K562 (cell line): ENCODE results near the gene ITSN1. TPM values are rescaled to one million over a fixed set of nuclear protein-coding genes. Genes with fewer than 3 reads are reported as not detected.

ENCODE experiments used
- ATAC-seq: fragments of 200-7000 bp; cut with Tn5 transposase; 3 replicates; pipeline ENCODE4 v1.9.1; 2020; ENCODE audit warnings: moderate library complexity
- BruUV-seq: library from RNA; stranded (reverse); fragments of 400-500 nt; replicated peaks from 2 replicates; lab custom pipeline; 2021; lab: Mats Ljungman, UMichigan
- CTCF ChIA-PET: fragments of 300-600 bp; formaldehyde crosslinking; extraction: SDS; loops from one replicate; lab custom pipeline; 2021; ENCODE audit warnings: low intra/inter-chr PET ratio; lab: Yijun Ruan, JAX
- POLR2A ChIA-PET: fragments of 300-600, 350-650 bp; sonication (Branson Sonifier 250); formaldehyde crosslinking; extraction: SDS; loops from one replicate; lab custom pipeline; 2021; ENCODE audit warnings: antibody characterized with exemption, inconsistent platforms; lab: Yijun Ruan, JAX
- DNase-seq, 4 experiments: peaks; one replicate each; pipeline versions ENCODE4 v3.0.0 to v3.0.0-alpha.2; 2011 to 2018; ENCODE audit warnings: low spot score in 3 of 4, mixed read lengths in 3 of 4; ENCODE audit errors: extremely low read depth in 1 of 4
- FAIRE-seq: peaks from 2 replicates; lab custom pipeline; 2011; peaks lifted over from hg19 to GRCh38; lab: Jason Lieb, UNC
- H2AFZ ChIP-seq: 2 replicates; pipeline ENCODE4 v1.6.0; 2011; ENCODE audit warnings: low read depth, low read length, control low read depth, inconsistent platforms
- H3K27ac ChIP-seq: fragments of 200-600 bp; 3 replicates; pipeline ENCODE4 v1.8.0; 2011; ENCODE audit warnings: low read depth, mild to moderate bottlenecking, control low read depth, inconsistent platforms, low read length, moderate library complexity, mixed read lengths; ENCODE audit errors: extremely low read depth
- H3K27me3 ChIP-seq, 2 experiments: fragments of 300-600 bp in 1 of 2; 2 replicates in 1 of 2; 3 replicates in 1 of 2; pipeline versions ENCODE4 v1.6.0 to v1.8.0; 2011; ENCODE audit warnings: inconsistent platforms in 2 of 2, low read length in 2 of 2, mild to moderate bottlenecking in 1 of 2, mixed read lengths in 1 of 2, moderate library complexity in 1 of 2; ENCODE audit not compliant: control insufficient read depth in 2 of 2, insufficient read depth in 2 of 2
- H3K36me3 ChIP-seq: fragments of 300-600 bp; 3 replicates; pipeline ENCODE4 v1.8.0; 2011; ENCODE audit warnings: mild to moderate bottlenecking, low read length, inconsistent platforms; ENCODE audit not compliant: control insufficient read depth, insufficient read depth
- H3K4me1 ChIP-seq, 2 experiments: fragments of 200-600 bp in 1 of 2; replicated peaks in 1 of 2; 2 replicates in 1 of 2; 3 replicates in 1 of 2; pipeline versions ENCODE4 v1.5.1 to v1.8.0; 2011; ENCODE audit warnings: inconsistent platforms in 2 of 2, low read length in 2 of 2, mild to moderate bottlenecking in 1 of 2, mixed read lengths in 1 of 2, moderate library complexity in 1 of 2; ENCODE audit not compliant: control insufficient read depth in 2 of 2, insufficient read depth in 2 of 2
- H3K4me2 ChIP-seq: 2 replicates; pipeline ENCODE4 v1.6.1; 2011; ENCODE audit warnings: low read length, control low read depth, inconsistent platforms, mixed read lengths; ENCODE audit not compliant: insufficient read depth
- H3K4me3 ChIP-seq: fragments of 200-600 bp; sonication (generic), shearing (Covaris generic); 2 replicates; pipeline ENCODE4 v1.5.1; 2016; ENCODE audit warnings: control low read depth, inconsistent platforms
- H3K79me2 ChIP-seq: fragments of 200-600 bp; 3 replicates; pipeline ENCODE4 v1.8.0; 2011; ENCODE audit warnings: low read length, inconsistent platforms; ENCODE audit not compliant: control insufficient read depth, insufficient read depth
- H3K9ac ChIP-seq, 2 experiments: 2 replicates each; pipeline versions ENCODE4 v1.6.0 to v1.6.1; 2011; ENCODE audit warnings: low read depth in 2 of 2, low read length in 2 of 2, control low read depth in 1 of 2, inconsistent platforms in 1 of 2, mild to moderate bottlenecking in 1 of 2, mixed read lengths in 1 of 2; ENCODE audit not compliant: insufficient read depth in 1 of 2
- H3K9me1 ChIP-seq: one replicate; pipeline ENCODE4 v1.6.0; 2011; ENCODE audit warnings: inconsistent platforms, mild to moderate bottlenecking, low read length, moderate library complexity; ENCODE audit not compliant: control insufficient read depth, insufficient read depth
- H3K9me3 ChIP-seq: replicated peaks from 2 replicates; pipeline ENCODE4 v1.5.1; 2011; ENCODE audit warnings: low read depth, low read length, inconsistent platforms; ENCODE audit not compliant: control insufficient read depth, insufficient read depth
- H4K20me1 ChIP-seq: replicated peaks from 2 replicates; pipeline ENCODE4 v1.6.1; 2011; ENCODE audit warnings: low read length, inconsistent platforms, mixed read lengths; ENCODE audit not compliant: control insufficient read depth, insufficient read depth
- ADNP ChIP-seq: fragments of 200-800 bp; sonication (Bioruptor generic); IDR thresholded peaks from 2 replicates; pipeline ENCODE4 v1.6.1; 2016; ENCODE audit warnings: missing genetic modification characterization, missing compliant biosample characterization
- BCL6 ChIP-seq: fragments of 250-450 bp; sonication (Bioruptor Pico); IDR thresholded peaks from 2 replicates; pipeline ENCODE4 v1.4.0; 2020
- ETV1 ChIP-seq: fragments of 450-650 bp; conservative IDR thresholded peaks from 2 replicates; pipeline ENCODE4 v1.6.1; 2016; ENCODE audit warnings: missing genetic modification characterization, control low read depth, low read depth, missing compliant biosample characterization
- GABPB1 ChIP-seq: sonication (generic); formaldehyde crosslinking; IDR thresholded peaks from 2 replicates; pipeline ENCODE4 v1.8.0; 2022; ENCODE audit warnings: mild to moderate bottlenecking, missing genetic modification reagents
- GTF2E2 ChIP-seq: fragments of 200-800 bp; sonication (Bioruptor generic); IDR thresholded peaks from 2 replicates; pipeline ENCODE4 v1.6.1; 2016; ENCODE audit warnings: missing genetic modification characterization, missing compliant biosample characterization
- HNRNPK ChIP-seq: fragments of 200-400 bp; formaldehyde crosslinking; IDR thresholded peaks from one replicate; pipeline ENCODE4 v1.6.1; 2018; ENCODE audit warnings: mild to moderate bottlenecking, low read depth, low read length; ENCODE audit not compliant: poor library complexity, severe bottlenecking
- HNRNPLL ChIP-seq: fragments of 200-400 bp; formaldehyde crosslinking; IDR thresholded peaks from 2 replicates; pipeline ENCODE4 v1.6.1; 2017; ENCODE audit warnings: low read length, low read depth, mild to moderate bottlenecking; ENCODE audit not compliant: poor library complexity, severe bottlenecking
- POLR2H ChIP-seq: IDR thresholded peaks from 2 replicates; pipeline ENCODE4 v1.6.1; 2016; ENCODE audit warnings: missing genetic modification characterization, low read depth, mild to moderate bottlenecking, control low read depth, missing compliant biosample characterization, moderate library complexity
- TAF9B ChIP-seq: fragments of 450-650 bp; IDR thresholded peaks from 2 replicates; pipeline ENCODE4 v1.6.1; 2018; ENCODE audit warnings: mild to moderate bottlenecking; ENCODE audit not compliant: partially characterized antibody
- ZNF707 ChIP-seq: fragments of 250-450 bp; sonication (Bioruptor Pico); conservative IDR thresholded peaks from 2 replicates; pipeline ENCODE4 v1.8.0; 2022; ENCODE audit warnings: inconsistent platforms, mild to moderate bottlenecking, moderate library complexity
- ZSCAN29 ChIP-seq: fragments of 450-650 bp; IDR thresholded peaks from 2 replicates; pipeline ENCODE4 v1.6.1; 2017
- WGBS: fragments of 100-300 bp; shearing (Covaris generic); methylation state at CpG from one replicate; pipeline ENCODE4 v1.1.6; 2016; ENCODE audit warnings: low coverage, mixed read lengths; ENCODE audit not compliant: insufficient coverage; ENCODE audit errors: missing lambda C conversion rate; 5-methylcytosine and 5-hydroxymethylcytosine counted together
- in situ Hi-C: fragments of 300-500 bp; cut with MboI; formaldehyde crosslinking; loops from 4 replicates; pipeline ENCODE4 v1.15.0; 2018; ENCODE audit warnings: inconsistent platforms, mixed read lengths
- intact Hi-C: fragments of 100-400 bp; cut with micrococcal nuclease; formaldehyde crosslinking; loops from 2 replicates; pipeline ENCODE4 v1.14.2; 2022
- polyA plus RNA-seq, 8 experiments: library from polyadenylated mRNA; depleted of rRNA in 4 of 8; stranded (reverse) in 5 of 8; unstranded in 3 of 8; fragments of >200 nt; fragmentation: Nextera tagmentation in 2 of 8; fragmentation: Illumina TruSeq in 1 of 8; extraction: Ambion mirVana in 2 of 8; extraction: Trizol in 1 of 8; gene quantifications; 2 replicates each; pipeline versions ENCODE4 v1.2.1 to v1.2.3, GENCODE V29; 2011 to 2014; ENCODE audit warnings: inconsistent platforms in 1 of 8, missing spikeins in 1 of 8
- total RNA-seq, 7 experiments: library from RNA; depleted of rRNA in 6 of 7; stranded (reverse); fragments of >200 nt in 6 of 7; fragmentation: Illumina TruSeq in 2 of 7; extraction: Trizol in 2 of 7; gene quantifications; 2 replicates each; pipeline versions ENCODE4 v1.2.1 to v1.2.3, GENCODE V29; 2011 to 2021; ENCODE audit warnings: low replicate concordance in 1 of 7
- TF ChIP-seq, protein P1 (sequence below): sonication (generic); formaldehyde crosslinking; IDR thresholded peaks from 2 replicates; pipeline ENCODE4 v1.8.0; 2023; ENCODE audit warnings: missing genetic modification reagents, mild to moderate bottlenecking, borderline replicate concordance
- TF ChIP-seq, protein P2 (sequence below): fragments of 200-800 bp; sonication (Bioruptor generic); IDR thresholded peaks from 2 replicates; pipeline ENCODE4 v1.6.1; 2017; ENCODE audit warnings: missing genetic modification characterization, missing compliant biosample characterization
- TF ChIP-seq, protein P3 (sequence below): sonication (generic); formaldehyde crosslinking; IDR thresholded peaks from 2 replicates; pipeline ENCODE4 v1.8.1; 2023; ENCODE audit warnings: mild to moderate bottlenecking, missing genetic modification reagents

ITSN1 gene
- total and polyA plus RNA-seq, 9 of the 15 experiments (the other 6 are each of a cell fraction or from before 2014, with no cell fraction given), result 1.1 to 12.6 (median 4.8) TPM

DNA sequence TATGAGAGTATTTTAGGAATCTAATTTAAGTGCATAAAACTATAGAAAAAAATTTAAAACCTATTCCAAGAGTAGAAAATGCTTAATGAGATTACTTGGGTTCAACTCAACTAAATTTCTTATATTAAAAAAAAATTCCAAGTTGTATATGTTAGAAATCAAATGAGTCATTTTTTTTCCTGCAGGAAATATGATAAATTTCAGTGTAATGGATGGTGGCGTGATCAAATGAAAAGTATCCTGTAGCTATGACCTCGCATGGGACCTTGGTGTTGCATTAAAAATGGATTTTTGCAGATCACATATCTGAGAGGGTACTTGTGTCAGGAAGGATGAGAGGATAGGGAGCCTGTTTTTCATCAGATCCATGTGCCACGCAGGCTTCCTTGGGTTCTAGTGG lies 255.4 kb downstream of the ITSN1 start:
- CTCF ChIA-PET, result no interaction called here
- in situ Hi-C loops, result no loop called here
- intact Hi-C loops, result no loop called here
- DNase-seq, result no peak
- POLR2A ChIA-PET, result interaction anchor here (0.6 kb wide), 1 partner anchor 16 kb away, joined by 3 read pairs; no protein-coding TSS in a partner anchor
- no peak for ATAC-seq
- Histone ChIP-seq H3K27ac (no peak overlapping the region), H3K9me3 (no peaks in the 10 kb centered on the region), H3K36me3 (peaks cover 13% of the 10 kb centered on the region), H3K4me2 (no peak overlapping the region), H3K9ac (no peak overlapping the region), H3K9me1 (no peaks in the 10 kb centered on the region), H4K20me1 (no peaks in the 10 kb centered on the region), H3K27me3 (no peaks in the 10 kb centered on the region; a peak in 1 of 5 replicates), H3K4me3 (no peak overlapping the region), H3K4me1 (peaks cover 8 to 18% of the 10 kb centered on the region in 2 experiments; a peak in 4 of 5 replicates), H3K79me2 (no peaks in the 10 kb centered on the region), H2AFZ (no peak overlapping the region)
- WGBS, result 58% methylated on average over 3 of the region's 3 CpGs
- BruUV-seq, result no TSS peak
- no peak for FAIRE-seq
- TF ChIP-seq ZNF707, result no peak
- TF ChIP-seq TAF9B, result no peak
- TF ChIP-seq, protein P1, sequence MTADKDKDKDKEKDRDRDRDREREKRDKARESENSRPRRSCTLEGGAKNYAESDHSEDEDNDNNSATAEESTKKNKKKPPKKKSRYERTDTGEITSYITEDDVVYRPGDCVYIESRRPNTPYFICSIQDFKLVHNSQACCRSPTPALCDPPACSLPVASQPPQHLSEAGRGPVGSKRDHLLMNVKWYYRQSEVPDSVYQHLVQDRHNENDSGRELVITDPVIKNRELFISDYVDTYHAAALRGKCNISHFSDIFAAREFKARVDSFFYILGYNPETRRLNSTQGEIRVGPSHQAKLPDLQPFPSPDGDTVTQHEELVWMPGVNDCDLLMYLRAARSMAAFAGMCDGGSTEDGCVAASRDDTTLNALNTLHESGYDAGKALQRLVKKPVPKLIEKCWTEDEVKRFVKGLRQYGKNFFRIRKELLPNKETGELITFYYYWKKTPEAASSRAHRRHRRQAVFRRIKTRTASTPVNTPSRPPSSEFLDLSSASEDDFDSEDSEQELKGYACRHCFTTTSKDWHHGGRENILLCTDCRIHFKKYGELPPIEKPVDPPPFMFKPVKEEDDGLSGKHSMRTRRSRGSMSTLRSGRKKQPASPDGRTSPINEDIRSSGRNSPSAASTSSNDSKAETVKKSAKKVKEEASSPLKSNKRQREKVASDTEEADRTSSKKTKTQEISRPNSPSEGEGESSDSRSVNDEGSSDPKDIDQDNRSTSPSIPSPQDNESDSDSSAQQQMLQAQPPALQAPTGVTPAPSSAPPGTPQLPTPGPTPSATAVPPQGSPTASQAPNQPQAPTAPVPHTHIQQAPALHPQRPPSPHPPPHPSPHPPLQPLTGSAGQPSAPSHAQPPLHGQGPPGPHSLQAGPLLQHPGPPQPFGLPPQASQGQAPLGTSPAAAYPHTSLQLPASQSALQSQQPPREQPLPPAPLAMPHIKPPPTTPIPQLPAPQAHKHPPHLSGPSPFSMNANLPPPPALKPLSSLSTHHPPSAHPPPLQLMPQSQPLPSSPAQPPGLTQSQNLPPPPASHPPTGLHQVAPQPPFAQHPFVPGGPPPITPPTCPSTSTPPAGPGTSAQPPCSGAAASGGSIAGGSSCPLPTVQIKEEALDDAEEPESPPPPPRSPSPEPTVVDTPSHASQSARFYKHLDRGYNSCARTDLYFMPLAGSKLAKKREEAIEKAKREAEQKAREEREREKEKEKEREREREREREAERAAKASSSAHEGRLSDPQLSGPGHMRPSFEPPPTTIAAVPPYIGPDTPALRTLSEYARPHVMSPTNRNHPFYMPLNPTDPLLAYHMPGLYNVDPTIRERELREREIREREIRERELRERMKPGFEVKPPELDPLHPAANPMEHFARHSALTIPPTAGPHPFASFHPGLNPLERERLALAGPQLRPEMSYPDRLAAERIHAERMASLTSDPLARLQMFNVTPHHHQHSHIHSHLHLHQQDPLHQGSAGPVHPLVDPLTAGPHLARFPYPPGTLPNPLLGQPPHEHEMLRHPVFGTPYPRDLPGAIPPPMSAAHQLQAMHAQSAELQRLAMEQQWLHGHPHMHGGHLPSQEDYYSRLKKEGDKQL (CRISPR knock-in tag), result no peak
- TF ChIP-seq POLR2H (tag), result no peak
- TF ChIP-seq ADNP, result no peak
- TF ChIP-seq, protein P2, sequence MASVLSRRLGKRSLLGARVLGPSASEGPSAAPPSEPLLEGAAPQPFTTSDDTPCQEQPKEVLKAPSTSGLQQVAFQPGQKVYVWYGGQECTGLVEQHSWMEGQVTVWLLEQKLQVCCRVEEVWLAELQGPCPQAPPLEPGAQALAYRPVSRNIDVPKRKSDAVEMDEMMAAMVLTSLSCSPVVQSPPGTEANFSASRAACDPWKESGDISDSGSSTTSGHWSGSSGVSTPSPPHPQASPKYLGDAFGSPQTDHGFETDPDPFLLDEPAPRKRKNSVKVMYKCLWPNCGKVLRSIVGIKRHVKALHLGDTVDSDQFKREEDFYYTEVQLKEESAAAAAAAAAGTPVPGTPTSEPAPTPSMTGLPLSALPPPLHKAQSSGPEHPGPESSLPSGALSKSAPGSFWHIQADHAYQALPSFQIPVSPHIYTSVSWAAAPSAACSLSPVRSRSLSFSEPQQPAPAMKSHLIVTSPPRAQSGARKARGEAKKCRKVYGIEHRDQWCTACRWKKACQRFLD (CRISPR knock-in tag), result no peak
- no peak for TF ChIP-seq ZSCAN29
- TF ChIP-seq HNRNPLL, result no peak
- TF ChIP-seq ETV1 (tag), result no peak
- TF ChIP-seq, protein P3, sequence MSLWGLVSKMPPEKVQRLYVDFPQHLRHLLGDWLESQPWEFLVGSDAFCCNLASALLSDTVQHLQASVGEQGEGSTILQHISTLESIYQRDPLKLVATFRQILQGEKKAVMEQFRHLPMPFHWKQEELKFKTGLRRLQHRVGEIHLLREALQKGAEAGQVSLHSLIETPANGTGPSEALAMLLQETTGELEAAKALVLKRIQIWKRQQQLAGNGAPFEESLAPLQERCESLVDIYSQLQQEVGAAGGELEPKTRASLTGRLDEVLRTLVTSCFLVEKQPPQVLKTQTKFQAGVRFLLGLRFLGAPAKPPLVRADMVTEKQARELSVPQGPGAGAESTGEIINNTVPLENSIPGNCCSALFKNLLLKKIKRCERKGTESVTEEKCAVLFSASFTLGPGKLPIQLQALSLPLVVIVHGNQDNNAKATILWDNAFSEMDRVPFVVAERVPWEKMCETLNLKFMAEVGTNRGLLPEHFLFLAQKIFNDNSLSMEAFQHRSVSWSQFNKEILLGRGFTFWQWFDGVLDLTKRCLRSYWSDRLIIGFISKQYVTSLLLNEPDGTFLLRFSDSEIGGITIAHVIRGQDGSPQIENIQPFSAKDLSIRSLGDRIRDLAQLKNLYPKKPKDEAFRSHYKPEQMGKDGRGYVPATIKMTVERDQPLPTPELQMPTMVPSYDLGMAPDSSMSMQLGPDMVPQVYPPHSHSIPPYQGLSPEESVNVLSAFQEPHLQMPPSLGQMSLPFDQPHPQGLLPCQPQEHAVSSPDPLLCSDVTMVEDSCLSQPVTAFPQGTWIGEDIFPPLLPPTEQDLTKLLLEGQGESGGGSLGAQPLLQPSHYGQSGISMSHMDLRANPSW (CRISPR knock-in tag), result no peak
- no peak for TF ChIP-seq HNRNPK
- no peak for TF ChIP-seq BCL6 (CRISPR knock-in tag)
- TF ChIP-seq GABPB1 (CRISPR knock-in tag), result no peak
- no peak for TF ChIP-seq GTF2E2
